B cell (primary cell): Measurements from ENCODE around the gene ZP1. TPM values are rescaled to one million over a fixed set of nuclear protein-coding genes. Genes with fewer than 3 reads are reported as not detected.

Experiments
- ATAC-seq: fragments of 200-7000 bp; cut with Tn5 transposase; one replicate; pipeline ENCODE4 v1.10.0; 2021; ENCODE audit warnings: low read depth, mild to moderate bottlenecking, moderate number of reproducible peaks, moderate library complexity
- CTCF ChIA-PET: fragments of 350-600 bp; sonication (Branson Sonifier 250); formaldehyde crosslinking; loops from one replicate; lab custom pipeline; 2021; ENCODE audit warnings: antibody characterized with exemption, inconsistent platforms; lab: Charles Lee
- POLR2A ChIA-PET: fragments of 350-600 bp; sonication (Branson Sonifier 250); formaldehyde crosslinking; loops from one replicate; lab custom pipeline; 2021; ENCODE audit warnings: antibody characterized with exemption; lab: Charles Lee
- DNase-seq: peaks from one replicate; pipeline ENCODE4 v3.0.0; 2013
- H2AFZ ChIP-seq: 2 replicates; pipeline ENCODE4 v1.6.1; 2012; ENCODE audit warnings: mild to moderate bottlenecking, low read depth, low read length; ENCODE audit not compliant: insufficient read depth, poor library complexity, severe bottlenecking
- H3K27ac ChIP-seq, 2 donors: 1 replicate in 1 of 2; 2 replicates in 1 of 2; pipeline ENCODE4 v1.5.1; 2012 to 2013; ENCODE audit warnings: low read length in 2 of 2, mild to moderate bottlenecking in 2 of 2, moderate library complexity in 1 of 2
- H3K27me3 ChIP-seq, 4 experiments: fragments of 200-600 bp in 1 of 4; sonication (generic) in 1 of 4; replicated peaks in 1 of 4; 1 replicate in 2 of 4; 2 replicates in 2 of 4; pipeline versions ENCODE4 v1.6.1 to v1.7.0; 2013 to 2016; ENCODE audit warnings: low read length in 3 of 4, mild to moderate bottlenecking in 2 of 4, mixed read lengths in 1 of 4, moderate library complexity in 1 of 4; ENCODE audit not compliant: insufficient read depth in 4 of 4, control insufficient read depth in 3 of 4; ENCODE audit errors: control extremely low read depth in 1 of 4
- H3K36me3 ChIP-seq, 2 experiments: replicated peaks in 1 of 2; 1 replicate in 1 of 2; 2 replicates in 1 of 2; pipeline versions ENCODE4 v1.6.1 to v1.7.1; 2013; ENCODE audit warnings: low read length in 1 of 2; ENCODE audit not compliant: insufficient read depth in 2 of 2, control insufficient read depth in 1 of 2; ENCODE audit errors: control extremely low read depth in 1 of 2, extremely low read depth in 1 of 2
- H3K4me1 ChIP-seq, 2 donors: fragments of 200-600 bp in 1 of 2; sonication (generic) in 1 of 2; 1 replicate in 1 of 2; 2 replicates in 1 of 2; pipeline versions ENCODE4 v1.5.1 to v1.6.1; 2013 to 2017; ENCODE audit warnings: low read length in 2 of 2; ENCODE audit not compliant: control insufficient read depth in 2 of 2, insufficient read depth in 2 of 2
- H3K4me2 ChIP-seq: replicated peaks from 2 replicates; pipeline ENCODE3; 2012; ENCODE audit warnings: mild to moderate bottlenecking, low read depth, low read length; ENCODE audit not compliant: poor library complexity, severe bottlenecking
- H3K4me3 ChIP-seq, 5 experiments: fragments of 200-600 bp in 1 of 5; sonication (generic) in 1 of 5; 1 replicate in 3 of 5; 2 replicates in 2 of 5; pipeline versions ENCODE4 v1.5.1 to v1.7.0; 2011 to 2016; ENCODE audit warnings: low read length in 4 of 5, mild to moderate bottlenecking in 4 of 5, low read depth in 2 of 5, control low read depth in 1 of 5, moderate library complexity in 1 of 5; ENCODE audit not compliant: insufficient read depth in 1 of 5; ENCODE audit errors: control extremely low read depth in 1 of 5, extremely low read depth in 1 of 5
- H3K79me2 ChIP-seq: fragments of 200-600 bp; sonication (generic); one replicate; pipeline ENCODE4 v1.6.0; 2016; ENCODE audit warnings: low read length; ENCODE audit not compliant: control insufficient read depth, insufficient read depth
- H3K9ac ChIP-seq: fragments of 200-600 bp; sonication (generic); 2 replicates; pipeline ENCODE4 v1.6.1; 2017; ENCODE audit warnings: mild to moderate bottlenecking, low read length, moderate library complexity
- H3K9me3 ChIP-seq, 3 donors: one replicate each; pipeline versions ENCODE4 v1.6.1 to v1.7.1; 2013; ENCODE audit warnings: low read length in 2 of 3; ENCODE audit not compliant: control insufficient read depth in 2 of 3, insufficient read depth in 1 of 3; ENCODE audit errors: control extremely low read depth in 1 of 3
- H4K20me1 ChIP-seq: 2 replicates; pipeline ENCODE4 v1.6.0; 2012; ENCODE audit warnings: mild to moderate bottlenecking, low read length; ENCODE audit not compliant: insufficient read depth, control insufficient read depth, poor library complexity, severe bottlenecking
- H3K27ac Mint-ChIP-seq: one replicate; pipeline ENCODE4 v1.8.0; 2021; ENCODE audit warnings: mixed read lengths
- H3K27me3 Mint-ChIP-seq: one replicate; pipeline ENCODE4 v1.8.0; 2021; ENCODE audit warnings: mixed read lengths
- H3K4me1 Mint-ChIP-seq: one replicate; pipeline ENCODE4 v1.8.0; 2021; ENCODE audit warnings: mixed read lengths
- H3K4me3 Mint-ChIP-seq: one replicate; pipeline ENCODE4 v1.8.0; 2021; ENCODE audit warnings: mixed read lengths
- H3K9me3 Mint-ChIP-seq: one replicate; pipeline ENCODE4 v1.8.0; 2022; ENCODE audit warnings: mixed read lengths; ENCODE audit not compliant: insufficient read depth
- EZH2 ChIP-seq: IDR thresholded peaks from 2 replicates; pipeline ENCODE4 v1.6.1; 2012; ENCODE audit warnings: borderline replicate concordance, low read depth, mild to moderate bottlenecking, moderate library complexity, low read length; ENCODE audit not compliant: insufficient read depth, poor library complexity, severe bottlenecking
- WGBS: methylation state at CpG from one replicate; pipeline ENCODE4 v1.1.5; 2013; ENCODE audit warnings: missing lambda C conversion rate; ENCODE audit not compliant: insufficient coverage; 5-methylcytosine and 5-hydroxymethylcytosine counted together
- intact Hi-C: fragments of 100-400 bp; cut with micrococcal nuclease; formaldehyde crosslinking; loops from one replicate; pipeline ENCODE4 v1.10.0; 2022
- polyA plus RNA-seq: library from polyadenylated mRNA; depleted of rRNA; stranded (reverse); fragments of >200 nt; gene quantifications from 2 replicates; pipeline ENCODE4 v1.2.3, GENCODE V29; 2012
- total RNA-seq, 2 donors: library from RNA; stranded (reverse); fragments of 120-200 nt in 1 of 2; gene quantifications; 1 replicate in 1 of 2; 2 replicates in 1 of 2; pipeline versions ENCODE4 v1.2.3 to v1.2.4, GENCODE V29; 2013 to 2022
- TF ChIP-seq, protein P1 (sequence below): fragments of 200-600 bp; IDR thresholded peaks from one replicate; pipeline ENCODE4 v1.8.0; 2022; ENCODE audit warnings: antibody characterized with exemption, mild to moderate bottlenecking

Gene ZP1
- total and polyA plus RNA-seq, 2 donors (not counting 1 experiment from before 2014, with no cell fraction given), result 0.06 TPM; not detected in 1

DNA sequence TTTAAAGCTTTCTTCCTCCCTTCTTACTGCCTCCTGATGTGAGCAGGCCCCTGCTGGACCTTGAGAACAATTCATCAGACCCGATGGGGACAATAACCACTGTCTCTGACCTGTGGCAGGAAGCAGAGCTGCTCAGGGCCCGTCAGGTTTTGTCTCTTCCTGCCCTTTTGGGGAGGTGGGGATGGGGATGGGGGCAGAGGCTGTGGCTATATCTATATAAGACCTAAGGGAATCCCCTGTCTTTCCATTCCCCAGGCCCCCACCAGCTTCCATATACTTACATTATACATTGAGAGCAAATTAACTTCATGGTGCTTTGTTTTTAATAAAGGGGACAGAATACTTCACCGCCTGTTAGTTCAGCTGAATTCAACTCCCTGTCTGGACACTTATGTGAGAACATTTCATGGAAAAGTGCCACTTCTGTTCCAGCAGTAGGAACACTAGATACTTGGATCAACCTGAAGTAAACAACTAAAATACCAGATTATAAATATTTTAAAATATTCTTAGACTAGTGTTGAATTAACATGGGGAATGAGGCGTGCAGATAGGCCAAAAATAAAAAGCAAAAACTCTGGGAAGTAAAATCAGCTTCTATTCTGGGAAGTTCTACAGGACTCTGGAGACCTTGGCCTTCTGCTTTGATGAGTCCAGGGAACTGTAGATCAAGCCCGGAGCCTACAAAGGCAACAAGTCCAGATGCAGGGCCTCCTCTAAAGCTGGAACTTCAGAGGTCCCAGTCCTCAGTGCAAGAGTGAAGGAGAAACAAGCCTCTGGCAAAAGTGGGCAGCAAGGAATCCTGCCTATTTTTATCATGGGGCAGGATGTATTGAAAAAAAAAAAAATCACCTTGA is 11.1 kb downstream of the ZP1 start:
- Histone ChIP-seq H3K4me1 (no peaks in the 10 kb centered on the region), H4K20me1 (no peaks in the 10 kb centered on the region), H3K27ac (no peak overlapping the region), H3K9ac (no peak overlapping the region), H3K36me3 (peaks cover 0 to 20% of the 10 kb centered on the region in 2 experiments), H3K4me2 (no peak overlapping the region), H3K27me3 (no peaks in the 10 kb centered on the region), H3K9me3 (no peaks in the 10 kb centered on the region), H3K79me2 (no peaks in the 10 kb centered on the region), H2AFZ (no peak overlapping the region), H3K4me3 (no peak overlapping the region)
- no peaks in the 10 kb centered on the region for H3K27me3 Mint-ChIP-seq
- ATAC-seq, result no peak
- TF ChIP-seq, protein P1, sequence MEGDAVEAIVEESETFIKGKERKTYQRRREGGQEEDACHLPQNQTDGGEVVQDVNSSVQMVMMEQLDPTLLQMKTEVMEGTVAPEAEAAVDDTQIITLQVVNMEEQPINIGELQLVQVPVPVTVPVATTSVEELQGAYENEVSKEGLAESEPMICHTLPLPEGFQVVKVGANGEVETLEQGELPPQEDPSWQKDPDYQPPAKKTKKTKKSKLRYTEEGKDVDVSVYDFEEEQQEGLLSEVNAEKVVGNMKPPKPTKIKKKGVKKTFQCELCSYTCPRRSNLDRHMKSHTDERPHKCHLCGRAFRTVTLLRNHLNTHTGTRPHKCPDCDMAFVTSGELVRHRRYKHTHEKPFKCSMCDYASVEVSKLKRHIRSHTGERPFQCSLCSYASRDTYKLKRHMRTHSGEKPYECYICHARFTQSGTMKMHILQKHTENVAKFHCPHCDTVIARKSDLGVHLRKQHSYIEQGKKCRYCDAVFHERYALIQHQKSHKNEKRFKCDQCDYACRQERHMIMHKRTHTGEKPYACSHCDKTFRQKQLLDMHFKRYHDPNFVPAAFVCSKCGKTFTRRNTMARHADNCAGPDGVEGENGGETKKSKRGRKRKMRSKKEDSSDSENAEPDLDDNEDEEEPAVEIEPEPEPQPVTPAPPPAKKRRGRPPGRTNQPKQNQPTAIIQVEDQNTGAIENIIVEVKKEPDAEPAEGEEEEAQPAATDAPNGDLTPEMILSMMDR, result no peak
- no peak for TF ChIP-seq EZH2
- ChIA-PET POLR2A (no interaction called here), CTCF (no interaction called here)
- H3K27ac Mint-ChIP-seq, result no peak overlapping the region
- intact Hi-C loops, result no loop called here
- H3K4me1 Mint-ChIP-seq, result no peaks in the 10 kb centered on the region
- H3K9me3 Mint-ChIP-seq, result no peaks in the 10 kb centered on the region
- no peak overlapping the region for H3K4me3 Mint-ChIP-seq
- no peak for DNase-seq
- WGBS, result 93% methylated on average over 3 of the region's 5 CpGs

DNA sequence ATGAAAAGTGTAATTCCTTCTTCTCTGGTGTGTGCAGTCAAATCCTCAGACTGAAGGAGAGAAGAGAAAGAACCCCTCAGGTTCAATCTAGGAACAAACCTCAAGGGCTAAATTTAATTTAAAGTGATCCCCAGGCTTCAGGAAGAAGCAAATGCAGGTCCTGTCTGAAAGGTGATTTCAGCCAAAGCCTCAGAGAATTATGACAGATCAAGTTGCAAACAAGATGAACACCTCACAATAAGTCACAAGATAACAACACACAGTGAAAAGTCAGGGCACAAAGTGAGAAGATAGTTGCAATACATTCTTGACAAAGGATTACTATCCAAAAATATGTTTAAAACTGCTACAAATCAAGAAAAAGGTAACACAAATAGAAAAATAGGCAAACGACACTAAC is 11.8 kb downstream of the ZP1 start:
- Histone ChIP-seq H3K4me3 (no peak overlapping the region), H3K79me2 (no peaks in the 10 kb centered on the region), H4K20me1 (no peaks in the 10 kb centered on the region), H3K9me3 (no peaks in the 10 kb centered on the region), H3K4me2 (no peak overlapping the region), H3K9ac (no peak overlapping the region), H3K4me1 (no peaks in the 10 kb centered on the region), H3K27ac (no peak overlapping the region), H3K27me3 (no peaks in the 10 kb centered on the region), H2AFZ (no peak overlapping the region), H3K36me3 (peaks cover 0 to 20% of the 10 kb centered on the region in 2 experiments)
- ATAC-seq (no peak), DNase-seq (no peak)
- POLR2A ChIA-PET, result no interaction called here
- Mint-ChIP-seq H3K4me3 (no peak overlapping the region), H3K27me3 (no peaks in the 10 kb centered on the region), H3K27ac (no peak overlapping the region), H3K4me1 (no peaks in the 10 kb centered on the region), H3K9me3 (no peaks in the 10 kb centered on the region)
- no peak for TF ChIP-seq EZH2
- TF ChIP-seq, protein P1, result no peak
- WGBS, result no CpG with 5 or more reads among the region's 1 CpG
- intact Hi-C loops, result no loop called here
- CTCF ChIA-PET, result no interaction called here
